ENCODE measurements around the gene MAP3K7CL.

MAP3K7CL gene

GRCh38 chr21:29154270-29154669, 23.8 kb downstream of the MAP3K7CL start:
- H3K23ac ChIP-seq (ENCODE audit: low read length in 2 of 2), result no peak overlapping the region
- H3K36me3 ChIP-seq (ENCODE audit: control insufficient read depth in 1 of 2, insufficient read depth in 2 of 2, low read depth in 1 of 2, low read length in 2 of 2), result peaks cover 0 to 18% of the 10 kb centered on the region in 2 experiments
- no peak overlapping the region for H4K8ac ChIP-seq (ENCODE audit: low read length)
- no peak overlapping the region for H3K14ac ChIP-seq (ENCODE audit: low read length in 2 of 2)
- H3K4me1 ChIP-seq (ENCODE audit: control insufficient read depth, insufficient read depth, low read depth, low read length), result peaks cover 3% of the 10 kb centered on the region
- H2BK12ac ChIP-seq (ENCODE audit: low read length in 2 of 2), result no peak overlapping the region
- no peak for DNase-seq
- no peak overlapping the region for H3K27ac ChIP-seq (ENCODE audit: low read length, poor library complexity, severe bottlenecking)
- no peak overlapping the region for H2AK5ac ChIP-seq (ENCODE audit: low read length, severe bottlenecking)
- no peaks in the 10 kb centered on the region for H3K27me3 ChIP-seq (ENCODE audit: control insufficient read depth in 1 of 2, insufficient read depth in 1 of 2, low read length in 2 of 2)
- H2BK15ac ChIP-seq (ENCODE audit: low read depth, poor library complexity, severe bottlenecking), result no peak overlapping the region
- 71% methylated on average over 1 of the region's 3 CpGs for WGBS
- H3K18ac ChIP-seq (ENCODE audit: low read depth in 1 of 2, low read length in 2 of 2), result no peak overlapping the region
- H3K4me3 ChIP-seq (ENCODE audit: insufficient read depth in 1 of 2, low read depth in 1 of 2, low read length in 2 of 2), result no peak overlapping the region
- no peaks in the 10 kb centered on the region for H3K9me3 ChIP-seq (ENCODE audit: control insufficient read depth, low read length)
- H3K79me1 ChIP-seq (replicated peaks; ENCODE audit: low read length, poor library complexity, severe bottlenecking), result peaks cover 17% of the 10 kb centered on the region
- no peak overlapping the region for H2BK120ac ChIP-seq (ENCODE audit: low read depth, low read length)
- H3K4me2 ChIP-seq (ENCODE audit: low read length, poor library complexity, severe bottlenecking), result no peak overlapping the region
- no peak overlapping the region for H3K9ac ChIP-seq (ENCODE audit: low read length)
- no peak overlapping the region for H2AFZ ChIP-seq (ENCODE audit: low read depth, low read length)
- H4K91ac ChIP-seq (ENCODE audit: low read length), result no peak overlapping the region
- no peak overlapping the region for H3K4ac ChIP-seq (ENCODE audit: low read depth in 1 of 2, low read length in 2 of 2)
- H2BK5ac ChIP-seq (ENCODE audit: low read depth, low read length, poor library complexity, severe bottlenecking), result no peak overlapping the region

- Histone ChIP-seq H3K4ac (ENCODE audit: low read depth in 1 of 2, low read length in 2 of 2) (no peak overlapping the region), H3K36me3 (ENCODE audit: control insufficient read depth in 1 of 2, insufficient read depth in 2 of 2, low read depth in 1 of 2, low read length in 2 of 2) (peaks cover 9 to 18% of the 10 kb centered on the region in 2 experiments), H3K79me1 (replicated peaks; ENCODE audit: low read length, poor library complexity, severe bottlenecking) (peaks cover 11% of the 10 kb centered on the region), H2BK5ac (ENCODE audit: low read depth, low read length, poor library complexity, severe bottlenecking) (no peak overlapping the region), H3K23ac (ENCODE audit: low read length in 2 of 2) (no peak overlapping the region), H3K4me3 (ENCODE audit: insufficient read depth in 1 of 2, low read depth in 1 of 2, low read length in 2 of 2) (peak overlapping the region in 1 of 2 experiments; percentile 58), H2BK120ac (ENCODE audit: low read depth, low read length) (no peak overlapping the region), H3K14ac (ENCODE audit: low read length in 2 of 2) (no peak overlapping the region), H3K9ac (ENCODE audit: low read length) (peak overlapping the region; percentile 79), H3K27ac (ENCODE audit: low read length, poor library complexity, severe bottlenecking) (peak overlapping the region; percentile 49), H4K8ac (ENCODE audit: low read length) (no peak overlapping the region), H3K18ac (ENCODE audit: low read depth in 1 of 2, low read length in 2 of 2) (peak overlapping the region in 1 of 2 experiments; percentile 34), H3K4me1 (ENCODE audit: control insufficient read depth, insufficient read depth, low read depth, low read length) (peaks cover 3% of the 10 kb centered on the region), H3K4me2 (ENCODE audit: low read length, poor library complexity, severe bottlenecking) (peak overlapping the region; percentile 23), H2BK15ac (ENCODE audit: low read depth, poor library complexity, severe bottlenecking) (no peak overlapping the region), H4K91ac (ENCODE audit: low read length) (no peak overlapping the region), H2AK5ac (ENCODE audit: low read length, severe bottlenecking) (no peak overlapping the region), H2BK12ac (ENCODE audit: low read length in 2 of 2) (peak overlapping the region in 1 of 2 experiments; percentile 72), H2AFZ (ENCODE audit: low read depth, low read length) (peak overlapping the region; percentile 31), H3K9me3 (ENCODE audit: control insufficient read depth, low read length) (no peaks in the 10 kb centered on the region), H3K27me3 (ENCODE audit: control insufficient read depth in 1 of 2, insufficient read depth in 1 of 2, low read length in 2 of 2) (no peaks in the 10 kb centered on the region)
- no peak for DNase-seq
- WGBS, result 84% methylated on average over 22 of the region's 25 CpGs
These were observed 24.9 kb downstream of the MAP3K7CL start for GRCh38 chr21:29155118-29155932.

- Histone ChIP-seq H2BK5ac (ENCODE audit: low read depth, low read length, poor library complexity, severe bottlenecking) (no peak overlapping the region), H3K18ac (ENCODE audit: low read depth in 1 of 2, low read length in 2 of 2) (no peak overlapping the region), H3K36me3 (ENCODE audit: control insufficient read depth in 1 of 2, insufficient read depth in 2 of 2, low read depth in 1 of 2, low read length in 2 of 2) (peaks cover 14 to 15% of the 10 kb centered on the region in 2 experiments), H3K9ac (ENCODE audit: low read length) (peak overlapping the region; percentile 79), H3K4me2 (ENCODE audit: low read length, poor library complexity, severe bottlenecking) (no peak overlapping the region), H3K9me3 (ENCODE audit: control insufficient read depth, low read length) (no peaks in the 10 kb centered on the region), H4K91ac (ENCODE audit: low read length) (no peak overlapping the region), H2AK5ac (ENCODE audit: low read length, severe bottlenecking) (no peak overlapping the region), H2BK12ac (ENCODE audit: low read length in 2 of 2) (no peak overlapping the region), H3K4me1 (ENCODE audit: control insufficient read depth, insufficient read depth, low read depth, low read length) (peaks cover 3% of the 10 kb centered on the region), H3K4me3 (ENCODE audit: insufficient read depth in 1 of 2, low read depth in 1 of 2, low read length in 2 of 2) (peak overlapping the region in 1 of 2 experiments; percentile 58), H3K27me3 (ENCODE audit: control insufficient read depth in 1 of 2, insufficient read depth in 1 of 2, low read length in 2 of 2) (no peaks in the 10 kb centered on the region), H3K79me1 (replicated peaks; ENCODE audit: low read length, poor library complexity, severe bottlenecking) (peaks cover 10% of the 10 kb centered on the region), H4K8ac (ENCODE audit: low read length) (no peak overlapping the region), H3K27ac (ENCODE audit: low read length, poor library complexity, severe bottlenecking) (no peak overlapping the region), H3K14ac (ENCODE audit: low read length in 2 of 2) (no peak overlapping the region), H2BK15ac (ENCODE audit: low read depth, poor library complexity, severe bottlenecking) (no peak overlapping the region), H2BK120ac (ENCODE audit: low read depth, low read length) (no peak overlapping the region), H3K4ac (ENCODE audit: low read depth in 1 of 2, low read length in 2 of 2) (no peak overlapping the region), H3K23ac (ENCODE audit: low read length in 2 of 2) (no peak overlapping the region), H2AFZ (ENCODE audit: low read depth, low read length) (no peak overlapping the region)
- no CpG with 5 or more reads among the region's 2 CpGs for WGBS
- no peak for DNase-seq
These were observed 25.5 kb downstream of the MAP3K7CL start for GRCh38 chr21:29155933-29156260.

- H2BK15ac ChIP-seq (ENCODE audit: low read depth, poor library complexity, severe bottlenecking), result no peak overlapping the region
- H3K4ac ChIP-seq (ENCODE audit: low read depth in 1 of 2, low read length in 2 of 2), result no peak overlapping the region
- H3K9ac ChIP-seq (ENCODE audit: low read length), result no peak overlapping the region
- H3K36me3 ChIP-seq (ENCODE audit: control insufficient read depth in 1 of 2, insufficient read depth in 2 of 2, low read depth in 1 of 2, low read length in 2 of 2), result peaks cover 15 to 19% of the 10 kb centered on the region in 2 experiments
- no peak overlapping the region for H2BK5ac ChIP-seq (ENCODE audit: low read depth, low read length, poor library complexity, severe bottlenecking)
- H3K27ac ChIP-seq (ENCODE audit: low read length, poor library complexity, severe bottlenecking), result no peak overlapping the region
- H3K4me1 ChIP-seq (ENCODE audit: control insufficient read depth, insufficient read depth, low read depth, low read length), result peaks cover 3% of the 10 kb centered on the region
- no peak overlapping the region for H3K14ac ChIP-seq (ENCODE audit: low read length in 2 of 2)
- H3K79me1 ChIP-seq (replicated peaks; ENCODE audit: low read length, poor library complexity, severe bottlenecking), result peaks cover 10% of the 10 kb centered on the region
- no peak overlapping the region for H4K91ac ChIP-seq (ENCODE audit: low read length)
- no peak overlapping the region for H3K4me3 ChIP-seq (ENCODE audit: insufficient read depth in 1 of 2, low read depth in 1 of 2, low read length in 2 of 2)
- H3K9me3 ChIP-seq (ENCODE audit: control insufficient read depth, low read length), result no peaks in the 10 kb centered on the region
- DNase-seq, result no peak
- H2AFZ ChIP-seq (ENCODE audit: low read depth, low read length), result no peak overlapping the region
- H2BK12ac ChIP-seq (ENCODE audit: low read length in 2 of 2), result no peak overlapping the region
- H4K8ac ChIP-seq (ENCODE audit: low read length), result no peak overlapping the region
- H2BK120ac ChIP-seq (ENCODE audit: low read depth, low read length), result no peak overlapping the region
- H3K27me3 ChIP-seq (ENCODE audit: control insufficient read depth in 1 of 2, insufficient read depth in 1 of 2, low read length in 2 of 2), result no peaks in the 10 kb centered on the region
- no peak overlapping the region for H3K4me2 ChIP-seq (ENCODE audit: low read length, poor library complexity, severe bottlenecking)
- no peak overlapping the region for H3K23ac ChIP-seq (ENCODE audit: low read length in 2 of 2)
- H3K18ac ChIP-seq (ENCODE audit: low read depth in 1 of 2, low read length in 2 of 2), result no peak overlapping the region
- no peak overlapping the region for H2AK5ac ChIP-seq (ENCODE audit: low read length, severe bottlenecking)
- no CpG with 5 or more reads among the region's 2 CpGs for WGBS
These were observed 26.6 kb downstream of the MAP3K7CL start for GRCh38 chr21:29157080-29157479.

Measured in mesenchymal stem cell (in vitro differentiated cells and primary cell).